NCI-H146 treated with DMSO at 0.1 percent for 48 hours (cell line): Measurements from ENCODE around the gene STK39.
"Not testable (repeated sequence)": the region's sequence is repeated elsewhere in the genome, so short reads cannot be mapped to it uniquely, and the experiment has no call there.

ENCODE experiments used
- DNase-seq: peaks from one replicate; lab custom pipeline; 2025; ENCODE audit not compliant: unreplicated experiment; lab: John Stamatoyannopoulos, UW

STK39 gene

DNA sequence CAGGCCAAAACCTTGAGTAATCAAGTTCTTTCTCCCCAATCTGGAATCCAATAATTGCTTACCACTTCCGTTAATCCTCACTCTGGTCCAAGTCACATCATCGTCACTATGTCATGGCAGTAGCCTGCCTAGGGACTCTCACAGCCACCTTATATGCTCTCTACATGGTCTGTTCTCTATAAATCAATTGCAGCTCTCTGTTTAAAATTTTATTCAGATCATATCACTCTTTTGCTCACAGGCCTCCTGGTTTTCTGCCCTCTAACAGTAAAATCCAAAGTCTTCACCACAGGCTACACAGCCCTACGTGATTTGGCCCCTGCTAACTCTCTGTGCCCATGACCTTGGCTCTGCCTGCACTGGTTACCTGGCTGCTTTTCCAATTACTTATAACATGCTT lies 188.7 kb downstream of the STK39 start:
- no peak for DNase-seq

DNA sequence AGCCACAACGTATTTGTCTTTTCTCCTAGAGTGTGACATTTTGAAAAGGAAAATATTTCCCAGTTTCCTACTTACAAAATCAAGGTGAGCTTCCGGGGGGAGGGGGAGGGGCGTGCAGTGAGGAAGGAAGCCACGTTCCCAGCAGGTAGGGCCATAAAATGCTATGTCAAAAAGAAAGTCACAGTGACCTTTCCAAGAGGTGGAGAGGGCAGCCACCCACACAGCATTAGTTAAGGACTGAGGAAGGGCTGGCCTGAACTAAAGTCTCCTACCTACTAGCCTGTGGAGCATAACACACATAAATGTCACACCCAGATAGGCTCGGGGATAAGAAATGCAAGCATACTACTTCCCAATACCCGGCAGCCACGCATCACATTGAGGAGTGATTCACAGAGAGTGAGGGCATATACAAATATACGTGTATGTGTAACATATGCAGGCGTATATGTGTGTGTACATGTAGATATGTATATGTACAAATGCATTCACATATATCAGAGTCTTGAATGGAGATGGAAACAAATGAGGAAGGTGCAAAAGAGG lies 191.1 kb downstream of the STK39 start:
- DNase-seq, result no peak

DNA sequence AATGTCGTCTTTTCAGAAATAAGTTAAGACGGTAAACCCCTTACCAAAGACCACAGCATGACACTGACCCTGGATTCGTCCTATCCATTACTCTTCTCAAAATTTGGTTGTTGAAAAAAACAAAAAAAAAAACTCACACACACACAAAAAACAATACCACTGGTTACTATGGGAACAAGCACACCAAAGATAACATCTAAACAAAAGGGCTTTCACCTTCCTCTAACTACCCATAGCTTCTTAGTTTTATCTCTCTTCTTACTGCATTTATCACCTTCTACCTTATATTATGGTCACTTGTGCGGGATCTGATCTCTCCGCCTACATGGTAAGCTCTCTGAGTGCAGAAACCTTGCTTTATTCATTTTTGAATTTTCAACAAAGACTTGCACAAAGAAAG lies 192.7 kb downstream of the STK39 start:
- no peak for DNase-seq

DNA sequence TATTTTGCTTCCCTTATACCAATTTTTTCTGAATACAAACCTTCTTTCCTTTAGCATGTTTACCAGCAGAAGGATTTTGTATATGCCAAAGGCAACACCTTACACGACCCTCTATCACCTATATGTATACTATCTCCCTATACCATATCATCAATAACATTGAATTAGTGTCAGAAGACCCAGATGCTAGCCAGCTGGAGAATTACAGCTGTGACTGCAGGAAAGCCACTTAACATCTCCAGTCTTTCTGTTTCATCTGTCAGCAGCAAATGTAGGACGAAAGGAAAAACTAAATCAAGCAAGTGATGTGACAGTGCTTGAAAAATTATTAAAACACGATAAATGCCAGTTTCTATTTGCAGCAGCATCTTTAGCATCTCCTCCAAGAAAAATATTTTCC lies 193.7 kb downstream of the STK39 start:
- DNase-seq, result no peak

DNA sequence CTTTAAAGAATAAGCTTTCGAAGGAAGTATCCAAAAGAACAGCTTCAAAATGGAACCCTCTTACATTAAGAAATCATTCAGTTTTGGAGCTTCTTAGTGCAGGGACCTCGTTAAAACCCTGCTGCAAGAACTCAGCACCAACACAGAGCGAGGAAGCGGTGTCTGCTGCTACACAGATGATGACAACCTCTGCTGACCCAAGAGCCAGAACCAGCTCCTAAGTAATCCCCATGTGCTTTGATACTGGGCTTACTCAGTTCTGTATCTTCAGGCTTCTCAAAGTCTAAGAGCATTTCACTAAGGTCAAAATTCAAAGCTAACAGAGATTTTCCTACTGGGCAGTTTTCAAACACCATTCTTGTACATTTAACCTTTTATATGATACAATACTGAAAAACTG lies 194.6 kb downstream of the STK39 start:
- DNase-seq, result no peak

DNA sequence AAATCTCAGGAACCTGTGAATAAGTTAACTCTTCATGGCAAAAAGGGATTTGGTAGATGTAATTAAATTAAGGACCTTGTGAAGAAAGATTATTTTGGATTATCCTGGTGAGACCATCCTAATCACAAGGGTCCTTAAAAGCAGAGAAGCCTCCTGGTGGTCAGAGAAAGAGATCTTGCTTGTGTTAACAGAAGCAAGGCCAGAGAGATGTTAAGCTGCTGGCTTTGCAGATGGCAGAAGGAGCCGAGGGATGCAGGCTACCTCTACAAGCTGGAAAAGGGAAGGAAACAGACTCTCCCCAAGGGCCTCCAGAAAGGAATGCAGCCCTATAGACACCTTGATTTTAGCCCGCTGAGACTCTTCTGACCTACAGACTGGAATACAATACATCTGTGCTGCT lies 197.0 kb downstream of the STK39 start:
- DNase-seq, result no peak

DNA sequence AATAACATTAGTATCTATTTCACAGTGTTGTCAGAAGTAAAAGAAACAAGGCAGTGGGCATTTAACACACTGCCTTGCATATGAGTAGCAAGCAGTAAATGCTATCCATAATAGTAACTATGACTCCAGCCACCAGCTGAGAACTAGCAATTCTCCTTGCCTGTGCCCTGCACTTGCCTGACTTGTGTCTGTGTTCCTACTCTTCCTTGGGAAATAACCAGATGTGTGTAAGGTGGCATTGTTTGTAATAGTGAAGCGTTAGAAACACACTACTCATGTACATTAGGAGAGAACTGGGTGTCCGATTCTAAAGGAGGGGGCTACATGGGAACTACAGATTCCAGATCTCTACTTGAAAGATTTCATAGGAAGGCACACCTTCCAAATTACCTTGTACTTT lies 197.8 kb downstream of the STK39 start:
- no peak for DNase-seq

DNA sequence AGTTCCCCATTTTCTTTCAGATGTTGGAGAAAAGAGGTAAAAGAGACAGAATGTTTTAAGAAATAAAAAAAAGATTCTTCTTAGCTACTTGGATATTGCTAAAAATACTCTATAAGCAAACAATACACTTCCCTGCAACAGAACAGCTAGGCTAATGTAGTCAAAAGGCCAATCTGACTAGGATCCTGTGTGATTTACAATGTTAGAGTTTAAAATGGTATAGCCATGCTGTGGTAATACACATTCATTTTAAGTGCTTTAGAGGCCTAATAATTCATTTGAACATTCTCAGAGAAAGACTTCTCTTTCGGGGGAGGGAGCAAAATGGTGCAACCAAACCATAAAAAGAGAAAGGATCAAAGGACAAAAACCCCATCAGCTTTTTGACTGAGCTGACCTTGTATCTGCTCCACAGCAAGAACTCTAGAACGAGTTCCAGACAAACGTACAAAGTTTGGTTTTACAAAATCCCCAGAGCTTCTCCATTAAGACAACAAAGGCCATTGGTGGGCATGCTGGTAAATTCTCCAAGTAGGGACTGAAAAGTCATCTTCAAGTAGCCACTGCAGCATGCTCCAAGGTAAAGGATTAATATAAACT lies 200.2 kb downstream of the STK39 start:
- no peak for DNase-seq

DNA sequence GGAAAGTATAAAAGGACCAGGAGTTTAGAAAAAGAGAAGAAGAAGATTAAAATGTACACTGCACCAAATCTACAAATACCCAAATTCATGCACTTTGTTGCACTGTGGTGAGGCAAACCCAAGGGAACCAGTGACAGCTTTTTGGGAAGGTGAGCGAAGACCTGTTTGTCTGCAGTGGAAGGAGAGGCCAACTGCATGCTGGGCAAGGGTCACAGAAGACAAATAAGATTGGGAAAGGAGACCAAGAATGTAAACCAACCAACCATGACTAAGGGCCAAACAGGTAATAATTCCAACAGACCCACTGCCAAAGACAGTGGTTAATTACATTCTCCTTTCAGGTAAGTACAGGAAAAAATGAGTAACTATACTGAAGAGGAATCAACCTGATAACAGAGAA lies 202.8 kb downstream of the STK39 start:
- DNase-seq, result no peak

DNA sequence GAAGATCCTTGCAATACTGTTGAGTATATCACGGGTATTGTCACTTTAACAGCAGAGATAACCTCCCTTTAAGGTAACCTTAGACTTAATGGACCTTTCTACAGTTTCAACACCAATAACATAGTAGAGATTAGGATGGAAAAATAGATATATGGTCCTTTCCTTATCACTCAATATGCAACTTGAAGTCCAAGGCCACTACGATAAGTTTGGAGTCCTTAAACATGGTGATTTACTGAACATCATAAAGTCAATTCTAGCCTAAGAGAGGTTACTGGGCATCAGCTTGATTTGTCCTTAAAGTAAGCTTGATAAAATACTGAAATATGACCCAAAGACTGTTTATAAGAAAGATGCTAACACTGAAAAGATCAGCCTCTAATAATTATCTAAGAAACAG lies 203.2 kb downstream of the STK39 start:
- no peak for DNase-seq

DNA sequence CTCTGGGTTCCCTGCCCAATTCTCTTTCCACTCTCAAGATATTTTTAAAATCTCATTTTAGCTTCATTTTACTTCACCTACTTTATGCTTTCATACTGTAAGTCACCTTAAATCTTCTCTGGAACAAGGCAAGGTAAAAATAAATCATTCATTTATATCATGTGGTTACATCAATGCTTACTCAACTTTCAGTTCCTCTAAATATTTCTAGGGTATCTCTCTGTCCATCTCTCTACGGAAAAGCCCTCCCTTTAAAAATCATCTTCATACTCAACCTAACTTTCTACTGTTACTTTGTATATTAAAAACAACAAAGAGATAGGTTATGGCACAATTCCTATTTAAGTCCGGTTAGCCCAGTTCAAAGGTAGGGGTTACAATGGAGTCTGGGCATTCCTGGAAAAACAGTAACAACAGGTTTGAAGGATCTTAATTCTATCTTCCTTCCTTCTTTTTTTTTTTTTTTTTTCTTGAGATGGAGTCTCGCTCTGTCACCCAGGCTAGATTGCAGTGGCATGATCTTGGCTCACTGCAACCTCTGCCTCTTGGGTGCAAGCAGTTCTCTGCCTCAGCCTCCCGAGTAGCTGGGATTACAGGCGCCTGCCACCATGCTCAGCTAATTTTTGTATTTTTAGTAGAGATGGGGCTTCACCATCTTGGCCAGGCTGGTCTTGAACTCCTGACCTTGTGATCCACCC lies 205.1 kb downstream of the STK39 start:
- DNase-seq, result not testable (repeated sequence)

DNA sequence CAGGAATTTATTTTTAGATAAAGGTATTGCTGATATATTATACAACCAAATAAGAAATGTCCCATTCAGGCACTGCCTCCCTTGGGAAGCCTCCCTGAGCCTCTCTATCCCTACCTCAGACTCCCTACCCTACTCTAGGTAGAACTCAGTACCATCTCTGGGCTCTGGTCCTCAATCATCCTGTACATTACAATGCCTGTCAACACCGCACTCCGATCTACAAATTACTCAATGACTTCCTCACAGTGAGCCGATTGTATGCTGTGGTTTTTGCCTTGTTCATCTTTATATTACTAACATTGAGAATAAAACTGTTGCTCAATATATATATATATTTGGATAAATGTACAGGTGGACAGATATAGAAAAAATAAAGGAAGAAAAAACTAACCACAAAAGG lies 207.5 kb downstream of the STK39 start:
- DNase-seq, result no peak

DNA sequence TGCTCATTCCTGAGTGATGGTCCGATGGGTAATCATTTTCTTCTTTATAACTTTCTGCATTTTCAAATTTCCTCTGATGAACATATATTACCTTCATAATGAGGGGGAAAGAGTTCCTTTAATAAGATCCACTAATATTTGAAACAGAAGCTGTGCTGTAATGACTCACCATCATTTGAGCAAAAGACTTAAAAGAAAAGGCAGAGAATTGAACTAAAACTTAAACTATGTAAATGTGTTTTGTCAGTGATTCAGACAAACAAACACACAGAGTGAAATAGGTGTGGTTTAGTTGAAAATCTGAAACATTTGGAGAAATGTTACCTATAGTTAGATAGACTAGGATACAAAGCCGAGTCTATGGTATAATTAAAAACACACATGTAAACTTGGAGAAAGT lies 209.6 kb downstream of the STK39 start:
- DNase-seq, result no peak

DNA sequence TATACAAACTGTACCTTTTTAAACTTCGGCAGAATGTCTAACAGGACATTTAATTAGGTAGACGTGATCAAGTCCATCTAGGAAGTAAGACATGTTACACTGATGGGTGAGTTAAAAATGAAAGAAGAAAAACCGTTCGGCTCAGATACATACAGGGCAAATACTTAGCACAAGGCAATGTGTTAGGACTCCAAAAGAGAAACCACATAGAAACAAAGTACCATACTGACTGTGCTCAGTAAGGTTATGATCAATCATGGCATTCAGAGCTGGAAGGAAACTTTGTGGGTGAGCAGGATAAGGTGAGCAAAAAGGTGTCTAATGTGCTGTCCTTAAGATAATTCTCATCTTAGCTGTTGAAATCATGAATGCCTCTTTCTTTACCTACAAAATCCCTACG lies 211.9 kb downstream of the STK39 start:
- DNase-seq, result no peak

DNA sequence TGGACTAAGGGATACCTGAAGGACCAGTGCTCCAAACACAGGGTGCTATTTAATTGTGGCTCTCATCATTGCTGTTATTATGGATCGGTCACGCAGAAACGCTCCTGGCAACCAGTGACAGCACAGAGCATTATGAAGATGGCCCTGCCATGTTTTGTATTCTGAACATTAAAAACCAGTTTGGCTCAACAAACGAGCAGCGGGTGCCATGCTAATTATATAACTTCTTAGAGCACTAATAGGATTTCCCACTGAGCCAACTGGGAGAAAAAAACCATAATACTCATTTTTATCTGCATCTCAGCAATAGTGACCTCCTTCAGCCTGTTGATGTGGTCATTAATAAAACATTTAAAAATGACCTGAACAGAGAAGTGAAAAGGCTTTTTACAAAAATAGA lies 212.8 kb downstream of the STK39 start:
- peak; percentile 83 for DNase-seq

DNA sequence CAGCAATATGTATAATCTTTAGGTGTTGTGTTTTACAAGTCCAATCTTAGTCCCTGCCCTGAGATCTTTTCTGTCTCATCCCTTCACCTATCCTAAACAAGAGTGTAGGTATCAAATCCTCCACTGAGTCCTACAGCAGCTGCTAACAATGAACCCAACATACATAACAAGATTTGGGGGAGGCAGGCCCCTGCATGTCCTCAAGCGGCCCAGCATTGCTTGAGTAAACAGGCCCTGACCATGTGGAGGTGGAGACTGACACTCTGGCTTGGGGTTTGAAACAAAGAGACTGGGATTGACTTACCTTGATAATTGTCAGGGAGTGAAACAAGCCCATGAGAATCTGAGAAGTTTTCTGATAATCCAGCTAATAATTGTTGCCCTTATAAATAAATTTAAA lies 213.4 kb downstream of the STK39 start:
- DNase-seq, result peak; percentile 62

DNA sequence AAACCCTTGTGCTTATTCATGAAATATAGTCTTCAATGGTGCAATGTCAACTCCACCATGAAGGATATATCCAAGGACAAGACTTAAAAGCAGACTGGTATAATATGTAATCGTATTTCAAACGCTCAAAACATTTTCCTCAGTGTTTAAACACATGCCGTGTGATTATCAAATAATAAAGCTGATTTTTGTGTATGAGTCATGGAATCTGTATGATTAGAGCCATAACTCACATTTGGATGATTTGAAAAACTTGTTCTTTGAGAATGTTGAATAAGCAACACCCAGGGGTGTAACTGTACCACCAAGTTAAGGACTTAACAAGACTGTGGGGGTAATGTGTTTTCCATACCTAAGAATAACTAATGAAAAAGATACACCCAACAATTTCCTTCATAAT lies 215.3 kb downstream of the STK39 start:
- DNase-seq, result no peak

DNA sequence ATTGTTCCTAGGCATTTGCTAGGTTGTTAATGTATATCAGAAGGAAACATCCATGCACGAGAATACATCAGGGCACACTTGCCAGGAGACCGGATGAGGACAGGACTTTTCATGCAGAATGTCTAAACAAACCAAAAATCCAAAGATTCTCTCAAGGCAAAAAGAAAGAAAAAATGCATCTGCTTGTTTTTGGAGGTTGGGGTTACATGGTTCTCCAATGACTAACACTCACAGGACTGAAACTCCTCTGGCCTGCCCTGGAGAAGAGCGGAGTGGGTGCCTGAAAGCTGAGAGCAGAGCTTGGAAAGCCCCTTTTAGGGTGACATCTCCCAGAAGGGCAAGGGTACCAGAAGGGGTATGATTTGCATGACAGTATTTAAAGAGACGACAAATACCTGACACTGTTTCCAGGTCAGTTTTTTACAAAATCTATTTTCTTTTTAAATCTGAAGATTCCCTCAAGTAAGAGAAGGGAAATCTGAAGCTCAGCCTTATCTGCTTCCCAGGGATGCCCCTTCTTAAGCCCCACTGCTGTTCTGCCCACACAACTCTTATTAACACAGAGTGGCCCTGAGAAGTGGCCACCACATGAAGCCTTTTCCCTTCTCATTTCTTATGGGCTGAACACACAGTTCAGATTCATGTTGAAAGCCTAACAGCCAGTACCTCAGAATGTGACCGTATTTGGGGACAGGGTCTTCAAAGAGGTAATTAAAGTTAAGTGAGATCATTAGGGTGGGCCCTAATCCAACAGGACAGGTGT lies 216.4 kb downstream of the STK39 start:
- DNase-seq, result no peak

DNA sequence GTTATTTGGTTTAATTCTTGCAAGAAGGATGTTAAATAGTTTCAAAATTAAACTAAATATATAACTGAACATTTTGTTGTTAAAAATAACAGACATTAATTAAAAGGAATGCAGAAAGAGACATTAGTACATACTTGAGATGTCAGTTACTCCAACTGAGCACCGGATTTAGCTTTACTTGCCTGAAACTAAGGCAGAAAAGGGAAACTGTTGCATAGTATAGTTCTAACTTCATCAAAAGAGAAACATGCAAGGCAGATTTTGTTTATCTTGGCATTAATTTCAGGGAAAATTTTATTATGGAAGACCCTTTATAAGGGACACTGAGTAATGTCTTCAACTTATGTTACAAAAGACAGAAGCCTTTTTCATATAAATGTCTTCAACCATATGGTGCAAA lies 218.3 kb downstream of the STK39 start:
- no peak for DNase-seq

DNA sequence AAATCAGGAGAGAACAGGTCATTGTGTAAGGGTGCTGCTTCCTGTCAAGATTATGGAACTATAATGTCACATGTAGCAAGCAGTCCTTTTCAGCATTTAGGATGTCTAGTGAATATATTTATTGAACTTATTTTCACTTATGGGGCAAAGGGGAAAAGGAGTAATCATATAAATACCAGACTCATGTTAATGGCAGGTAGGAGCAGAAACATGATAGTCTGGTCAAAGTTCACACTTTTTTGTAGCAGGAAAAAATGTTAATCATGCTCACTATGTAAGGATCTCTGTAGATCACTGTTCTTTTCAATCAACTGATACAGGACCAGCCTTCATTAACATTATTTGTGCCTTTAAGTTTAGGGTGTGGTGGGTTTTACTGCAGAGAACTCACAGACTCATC lies 219.0 kb downstream of the STK39 start:
- DNase-seq, result no peak

DNA sequence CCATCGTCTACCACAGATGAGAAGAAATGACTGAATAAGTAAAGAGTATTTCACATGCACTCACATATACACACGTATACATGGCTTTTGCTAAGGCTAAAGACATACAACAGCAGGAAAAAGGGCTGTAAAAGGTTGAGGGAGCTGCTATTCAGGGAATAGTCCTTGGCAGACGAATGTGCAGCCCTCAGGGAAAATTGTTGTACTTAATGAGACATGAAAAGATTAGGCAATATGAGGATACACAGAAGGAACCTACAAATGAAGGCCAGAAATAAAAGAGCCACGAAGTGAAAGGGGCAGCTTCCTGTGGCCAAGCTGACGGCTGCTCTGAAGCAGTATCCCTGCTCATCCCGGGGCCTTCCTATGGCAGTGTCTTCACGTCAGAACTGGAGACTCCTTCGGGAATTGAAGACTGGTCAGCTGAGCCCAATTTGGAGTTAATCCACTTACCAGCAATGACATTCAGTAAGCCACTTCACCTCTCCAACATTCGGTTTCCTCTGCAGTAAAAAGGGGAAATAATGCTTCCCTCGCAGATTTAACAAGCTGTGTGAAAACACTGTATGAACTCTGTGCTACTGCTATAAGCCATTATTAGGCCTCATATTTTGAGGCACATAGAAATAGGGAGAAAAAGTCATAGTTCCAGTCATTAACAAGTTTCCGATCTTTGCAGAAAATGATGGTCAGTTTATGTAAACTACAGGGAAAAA lies 221.8 kb downstream of the STK39 start:
- DNase-seq, result no peak

DNA sequence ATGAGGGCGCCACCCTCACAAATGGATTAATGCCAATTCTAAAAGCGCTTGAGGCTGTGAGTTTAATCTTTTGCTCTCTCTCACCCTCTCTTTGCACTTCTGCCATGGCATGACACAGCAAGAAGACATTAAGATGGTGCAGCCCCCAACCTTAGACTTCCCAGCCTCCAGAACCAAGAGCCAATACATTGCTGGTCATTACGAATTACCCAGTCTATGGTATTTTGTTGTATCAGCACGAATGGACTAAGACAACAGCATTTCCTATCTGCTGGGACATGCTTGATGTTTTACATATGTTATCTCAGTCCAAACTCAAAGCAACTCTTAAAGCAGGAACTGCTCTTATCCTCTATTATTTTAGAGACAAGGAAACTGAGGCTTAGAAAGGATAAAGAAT lies 222.9 kb downstream of the STK39 start:
- no peak for DNase-seq
